GM23338 (cell line): ENCODE results near the gene CDC14B.

Experiments
- CREB1 ChIP-seq: fragments of 250-450 bp; sonication (Bioruptor Pico); IDR thresholded peaks from 2 replicates; pipeline ENCODE4 v1.5.0; 2020; ENCODE audit warnings: low read depth, mild to moderate bottlenecking, moderate library complexity
- CTCF ChIP-seq, 2 experiments: fragments of 200-600 bp in 1 of 2; sonication (generic) in 1 of 2; conservative IDR thresholded peaks; 2 replicates each; pipeline versions ENCODE4 v1.5.1 to v1.6.1; 2016 to 2017; ENCODE audit warnings: antibody characterized with exemption in 2 of 2, low read depth in 2 of 2, mild to moderate bottlenecking in 2 of 2, moderate library complexity in 1 of 2
- EZH2 ChIP-seq: fragments of 200-600 bp; sonication (generic); IDR thresholded peaks from one replicate; pipeline ENCODE4 v1.8.0; 2017; ENCODE audit warnings: antibody characterized with exemption, mild to moderate bottlenecking, low read depth; ENCODE audit not compliant: unreplicated experiment
- POLR2AphosphoS5 ChIP-seq: IDR thresholded peaks from 2 replicates; pipeline ENCODE4 v1.6.1; 2016; ENCODE audit warnings: antibody characterized with exemption, low read depth

GRCh38 chr9:96513622-96514021 is 106.0 kb downstream of the CDC14B start:
- TF ChIP-seq POLR2AphosphoS5 (no peak), CTCF (conservative IDR thresholded peaks at IDR 0.05; ENCODE audit: low read depth in 2 of 2) (no peak), CREB1 (CRISPR knock-in tag) (no peak), EZH2 (no peak)
